CMK (cell line): ENCODE results near the gene RELCH.

Source experiments
- DNase-seq: peaks from one replicate; pipeline ENCODE4 v3.0.0-alpha.2; 2010; ENCODE audit warnings: low read depth

The RELCH gene

GRCh38 chr18:62324917-62325805 is 138.1 kb downstream of the RELCH start, which contains the start of gene TNFRSF11A:
TNFRSF11A (plus strand) TSS chr18:62325310; CDS start chr18:62325353, 43 bp downstream.
- no peak for DNase-seq

GRCh38 chr18:62325806-62326645 is 139.0 kb downstream of the RELCH start:
- no peak for DNase-seq

- no peak for DNase-seq
These were observed 139.7 kb downstream of the RELCH start for GRCh38 chr18:62326646-62327348.

GRCh38 chr18:62327977-62328376 is 140.9 kb downstream of the RELCH start:
- no peak for DNase-seq

GRCh38 chr18:62328586-62329525 is 141.8 kb downstream of the RELCH start:
- DNase-seq: no peak

GRCh38 chr18:62329691-62330454 is 142.8 kb downstream of the RELCH start:
- no peak for DNase-seq

- no peak for DNase-seq
These were observed 143.6 kb downstream of the RELCH start for GRCh38 chr18:62330650-62331049.

- no peak for DNase-seq
These were observed 144.7 kb downstream of the RELCH start for GRCh38 chr18:62331581-62332356.

GRCh38 chr18:62332431-62332830 is 145.4 kb downstream of the RELCH start:
- no peak for DNase-seq

GRCh38 chr18:62332964-62333695 is 146.1 kb downstream of the RELCH start:
- no peak for DNase-seq

GRCh38 chr18:62334120-62334519 is 147.1 kb downstream of the RELCH start:
- DNase-seq: no peak

GRCh38 chr18:62335494-62335893 is 148.4 kb downstream of the RELCH start:
- DNase-seq: no peak

GRCh38 chr18:62336618-62337017 is 149.6 kb downstream of the RELCH start:
- DNase-seq: no peak

- no peak for DNase-seq
These were observed 150.3 kb downstream of the RELCH start for GRCh38 chr18:62337336-62337735.

GRCh38 chr18:62338446-62339105 is 151.5 kb downstream of the RELCH start:
- DNase-seq: no peak

GRCh38 chr18:62339106-62339988 is 152.3 kb downstream of the RELCH start:
- no peak for DNase-seq

GRCh38 chr18:62340996-62341395 is 153.9 kb downstream of the RELCH start:
- no peak for DNase-seq
